Renal pelvis (tissue), 4 donors: ENCODE results near the gene CFTR. TPM values are rescaled to one million over a fixed set of nuclear protein-coding genes. Genes with fewer than 3 reads are reported as not detected.
A peak's percentile ranks its signal among the peaks of the same experiment; 100 is the strongest.
"Not testable (repeated sequence)": the region's sequence is repeated elsewhere in the genome, so short reads cannot be mapped to it uniquely, and the experiment has no call there.

Source experiments
- DNase-seq: peaks from one replicate; pipeline ENCODE4 v3.0.0-alpha.2; 2013
- polyA plus RNA-seq, 3 donors: library from polyadenylated mRNA; unstranded; fragments of 120-200 nt; gene quantifications; one replicate each; pipeline ENCODE4 v1.2.1, GENCODE V29; 2013; ENCODE audit not compliant: insufficient read length in 3 of 3

Gene CFTR
- polyA plus RNA-seq, 3 donors = 3.7 to 11.5 (median 11.2) TPM

DNA sequence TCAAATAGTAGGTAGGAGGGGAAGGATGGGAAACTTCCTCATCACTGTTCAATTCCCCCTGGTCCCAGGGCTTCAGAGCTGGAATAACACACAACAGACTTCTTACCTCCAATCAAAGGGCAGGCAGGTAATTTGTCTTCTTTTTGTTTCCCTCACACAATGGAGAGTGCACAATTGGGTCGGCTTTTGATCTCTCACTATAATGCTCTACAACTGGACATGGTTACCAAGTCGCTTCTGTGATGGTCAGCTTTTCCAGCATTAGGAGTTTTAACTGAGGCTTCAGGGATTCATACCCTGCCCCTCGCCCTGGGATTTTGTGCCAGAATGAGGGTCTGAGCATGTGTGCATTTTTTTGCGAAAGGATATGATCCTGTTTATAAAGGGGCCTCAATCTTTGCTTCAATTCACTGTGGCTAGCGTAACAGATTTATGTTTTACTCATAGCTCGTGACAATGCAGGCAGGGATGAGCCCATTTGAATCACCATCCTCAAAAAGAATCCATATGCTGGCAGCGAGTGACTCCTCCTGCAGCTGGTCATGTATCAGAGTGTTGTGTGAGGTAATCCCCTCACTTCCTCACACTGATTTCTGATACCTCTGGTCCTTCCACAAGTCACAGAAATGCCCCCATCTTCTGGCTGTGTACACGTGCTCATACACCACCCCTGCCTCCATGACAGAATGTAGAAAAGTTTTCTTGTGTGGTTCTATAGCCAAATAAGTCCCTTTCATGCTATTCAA, 203.8 kb downstream of the CFTR start:
- no peak for DNase-seq

DNA sequence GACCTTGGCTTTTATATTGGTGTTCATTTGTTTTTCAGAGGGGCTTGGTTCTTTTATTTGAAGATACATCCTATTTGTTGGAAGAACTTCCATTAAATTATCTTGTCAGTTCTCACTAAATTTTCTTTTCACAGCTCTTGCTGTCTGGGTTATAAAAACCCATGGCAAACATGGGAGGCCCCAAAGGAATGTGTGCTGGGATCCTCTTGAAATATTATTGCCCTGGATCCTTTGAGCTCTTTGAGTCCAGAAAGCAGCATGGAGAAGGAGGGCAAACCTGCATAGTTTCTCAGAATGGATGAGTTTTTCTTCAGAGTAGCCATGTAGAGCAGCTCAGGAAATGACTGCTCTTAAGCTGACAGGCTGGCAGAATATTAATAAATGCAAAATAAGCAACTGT, 206.0 kb downstream of the CFTR start:
- DNase-seq = no peak

DNA sequence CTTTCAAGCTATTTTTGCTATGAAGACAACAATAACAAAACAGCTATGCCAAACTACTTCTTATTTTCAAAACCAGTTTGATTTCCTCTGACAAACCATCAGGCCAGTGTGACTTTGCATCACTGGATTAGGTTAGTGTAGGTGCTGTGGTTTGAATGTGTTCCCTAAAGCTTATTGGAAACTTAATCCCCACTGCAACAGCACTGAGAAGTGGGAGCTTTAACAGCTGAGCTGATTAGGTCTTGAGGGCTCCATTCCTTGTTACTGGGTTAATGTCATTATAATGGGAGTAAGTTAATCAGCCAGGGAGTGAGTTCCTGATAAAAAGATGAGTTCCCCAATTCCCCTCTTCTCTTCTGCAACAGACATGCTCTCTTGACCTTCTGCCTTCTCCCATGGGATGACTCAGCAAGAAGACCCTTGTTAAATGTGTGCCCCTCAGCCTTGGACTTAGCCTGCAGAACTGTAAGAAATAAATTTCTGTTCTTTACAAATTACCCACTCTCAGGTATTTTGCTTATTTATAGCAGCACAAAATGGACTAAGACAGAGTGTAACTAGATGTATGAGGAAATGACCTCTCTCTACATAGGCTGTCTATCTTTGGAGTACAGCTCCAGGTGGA, 206.6 kb downstream of the CFTR start:
- no peak for DNase-seq

GRCh38 chr7:117688126-117688525, 208.3 kb downstream of the CFTR start:
- peak; percentile 11 for DNase-seq

DNA sequence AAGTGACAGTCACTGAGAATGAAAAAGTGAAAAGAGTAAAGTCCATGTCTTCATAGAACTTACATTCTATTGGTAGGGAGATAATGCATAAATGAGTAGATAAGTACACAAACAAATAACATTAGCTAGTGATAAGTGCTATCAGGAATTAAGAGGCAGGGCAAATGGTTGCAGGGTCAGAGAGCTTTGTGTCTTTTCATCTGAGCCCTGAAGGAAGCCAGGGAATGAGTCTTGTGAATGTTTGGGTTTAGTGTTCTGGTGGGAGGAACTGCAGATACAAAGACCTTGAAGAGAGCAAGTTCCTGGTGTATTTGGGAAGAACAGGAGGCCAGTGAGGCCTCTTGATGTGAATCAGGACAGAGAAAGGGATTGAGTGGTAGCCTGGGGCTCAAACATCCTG, 209.6 kb downstream of the CFTR start:
- no peak for DNase-seq

DNA sequence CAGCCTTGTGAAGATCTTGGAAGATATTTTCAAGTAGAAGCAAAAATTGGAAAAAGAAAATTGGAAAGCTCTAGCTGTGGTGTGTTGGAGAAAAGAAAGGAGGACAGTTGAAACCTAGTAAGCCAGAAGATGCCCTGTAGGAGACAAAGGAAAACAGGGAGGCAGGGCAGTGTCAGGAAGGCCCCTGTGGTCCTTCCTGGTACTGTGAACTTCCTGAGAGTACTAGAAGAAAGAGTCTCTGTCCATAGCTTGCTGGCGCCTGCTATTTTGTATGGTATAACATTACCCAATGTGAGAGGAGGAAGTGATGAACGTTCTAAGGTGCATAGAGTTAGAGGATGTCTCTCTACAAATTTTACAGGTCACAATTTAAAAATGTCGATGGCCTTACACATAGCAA, 210.3 kb downstream of the CFTR start:
- no peak for DNase-seq

DNA sequence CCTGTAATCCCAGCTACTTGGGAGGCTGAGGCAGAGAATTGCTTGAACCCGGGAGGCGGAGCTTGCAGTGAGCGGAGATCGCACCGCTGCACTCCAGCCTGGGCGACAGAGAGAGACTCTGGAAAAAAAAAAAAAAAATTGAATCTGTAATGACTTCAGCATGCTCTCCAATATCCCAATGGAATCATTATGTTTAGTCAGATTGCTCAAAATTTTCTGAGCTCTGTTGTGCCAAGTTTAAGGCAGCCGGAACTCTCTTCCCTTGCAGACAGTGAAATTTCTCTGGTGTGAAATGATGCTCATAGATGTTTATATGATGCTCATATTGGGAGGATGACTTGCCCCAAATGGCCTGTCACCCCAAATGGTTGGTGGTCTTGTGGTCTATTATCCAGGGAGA, 212.5 kb downstream of the CFTR start:
- no peak for DNase-seq

DNA sequence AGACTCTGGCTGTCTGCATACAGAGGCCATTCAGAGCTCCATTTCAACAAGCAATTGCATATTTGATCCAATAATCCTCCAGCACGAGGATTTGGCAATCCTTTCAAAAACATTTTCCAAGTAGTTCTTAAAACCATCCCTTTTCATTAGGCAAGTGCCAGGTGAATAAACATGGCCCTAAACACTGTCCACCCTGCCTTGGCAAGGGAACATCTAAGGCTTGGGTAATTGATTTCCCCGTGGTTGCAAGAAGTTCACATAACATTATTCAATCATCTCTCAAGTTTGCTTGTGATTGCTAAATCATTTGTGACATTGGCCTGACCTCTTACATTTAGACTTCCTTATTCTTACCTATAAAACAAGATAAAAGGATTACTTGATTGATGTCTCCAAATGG, 218.2 kb downstream of the CFTR start:
- no peak for DNase-seq

GRCh38 chr7:117704063-117704462, 224.2 kb downstream of the CFTR start:
- DNase-seq = no peak

DNA sequence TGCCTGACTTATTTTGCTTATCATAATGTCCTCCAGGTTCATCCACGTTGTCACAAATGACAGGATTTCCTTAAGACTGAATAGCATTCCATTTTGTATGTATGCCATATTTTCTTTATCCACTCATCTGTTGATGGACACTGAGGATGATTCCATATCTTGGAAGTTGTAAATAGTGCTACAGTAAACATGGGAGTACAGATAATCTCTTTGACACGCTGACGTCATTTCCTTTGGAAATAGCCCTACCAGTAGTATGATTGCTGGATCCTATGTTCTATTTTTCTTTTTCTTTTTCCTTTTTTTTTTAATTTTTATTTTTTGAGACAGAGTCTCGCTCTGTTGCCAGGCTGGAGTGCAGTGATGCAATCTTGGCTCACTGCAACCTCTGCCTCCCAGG, 225.8 kb downstream of the CFTR start:
- DNase-seq = no peak

DNA sequence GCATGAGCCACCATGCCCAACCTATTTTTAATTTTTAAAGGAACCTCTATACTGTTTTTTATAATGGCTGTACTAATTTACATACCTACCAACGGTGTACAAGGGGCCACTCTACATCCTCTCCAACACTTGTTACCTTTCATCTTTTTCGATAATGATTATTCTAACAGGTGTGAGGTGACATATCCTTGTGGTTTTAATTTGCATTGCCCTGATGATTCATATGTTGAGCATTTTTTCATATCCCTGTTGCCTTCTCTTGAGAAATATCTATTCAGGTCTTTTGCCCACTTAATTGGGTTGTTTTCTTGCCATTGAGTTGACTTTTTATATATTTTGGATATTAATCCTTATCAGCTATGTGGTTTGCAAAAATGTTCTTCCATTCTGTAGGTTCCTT, 226.4 kb downstream of the CFTR start:
- no peak for DNase-seq

DNA sequence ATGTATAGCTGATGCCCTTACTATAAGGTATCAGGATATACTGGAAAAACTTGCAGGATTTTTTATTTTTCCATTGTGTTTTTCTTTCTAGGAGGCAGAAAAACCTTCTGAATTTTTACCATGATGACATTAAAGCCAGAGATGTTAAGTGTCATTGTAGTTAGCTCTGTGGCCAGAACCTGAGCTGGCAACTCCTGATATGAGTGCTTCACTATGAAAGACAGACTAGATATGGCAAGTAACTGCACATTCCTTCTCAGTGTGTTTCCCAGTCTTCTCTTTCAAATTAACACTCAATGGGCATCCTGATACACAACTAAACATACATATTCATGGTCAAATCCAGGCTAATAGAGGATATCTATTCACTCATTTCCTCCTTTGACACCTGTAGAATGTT, 227.3 kb downstream of the CFTR start:
- DNase-seq = no peak

GRCh38 chr7:117708173-117708572, 228.3 kb downstream of the CFTR start:
- DNase-seq = not testable (repeated sequence)

- no peak for DNase-seq
Measured at GRCh38 chr7:117711556-117711955, 231.7 kb downstream of the CFTR start.

DNA sequence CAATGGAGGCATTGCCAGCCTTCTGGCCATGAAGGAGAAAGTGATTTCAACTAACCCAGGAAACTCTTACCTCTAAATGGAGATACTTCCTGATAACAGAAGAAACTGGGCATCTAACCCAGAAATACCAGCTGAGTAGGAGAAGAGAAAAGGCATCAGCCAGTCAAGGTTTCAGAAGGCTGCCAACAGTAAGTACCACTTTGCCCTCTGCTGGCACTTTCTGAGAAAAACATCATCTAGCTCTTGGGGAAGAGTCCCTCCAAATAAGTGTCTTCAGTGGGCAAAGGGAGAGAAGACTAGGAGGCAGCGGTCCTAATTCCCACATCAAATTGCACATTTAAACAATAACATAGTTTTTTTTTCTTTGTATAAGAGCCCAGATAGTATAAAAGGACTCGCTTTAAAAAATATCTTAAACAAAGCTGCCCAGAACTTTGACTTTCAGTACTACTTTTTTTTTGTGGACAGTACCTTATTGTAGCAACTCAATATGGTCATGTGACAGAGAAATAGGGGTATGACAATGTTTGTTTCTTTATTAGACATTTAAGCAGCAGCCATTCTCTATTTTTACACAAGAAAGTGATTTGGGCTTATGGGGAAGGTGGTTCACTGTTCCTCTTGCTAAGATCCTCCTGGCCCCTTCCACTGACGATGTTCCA, 236.1 kb downstream of the CFTR start:
- peak; percentile 52 for DNase-seq

DNA sequence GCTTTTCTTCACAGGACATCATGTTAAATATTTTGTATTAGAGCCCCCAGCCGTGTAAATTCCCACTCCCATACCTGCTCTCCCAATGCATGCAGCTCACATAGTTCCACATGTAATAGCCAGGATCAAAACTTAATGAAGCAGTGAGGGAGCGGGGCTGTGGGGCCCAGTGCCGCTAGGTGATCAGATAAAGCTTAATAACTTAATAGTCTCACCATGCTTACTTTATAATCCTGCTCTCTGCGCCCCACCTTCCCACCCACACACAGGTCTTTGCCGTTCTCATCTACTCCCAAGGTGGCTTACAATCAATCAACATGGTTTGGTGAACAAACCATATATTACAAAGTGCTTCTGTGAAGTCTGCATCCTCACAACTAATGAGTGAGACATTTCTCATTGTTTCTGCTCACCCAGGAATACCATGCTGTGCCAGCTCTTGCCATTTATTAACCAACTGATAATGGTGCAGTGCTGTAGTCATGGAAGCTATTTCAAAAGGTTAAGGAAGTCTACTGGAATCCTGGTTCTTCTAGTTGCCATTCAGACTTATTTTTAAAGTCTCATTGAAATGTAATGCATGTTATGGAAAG, 237.0 kb downstream of the CFTR start:
- peak; percentile 34 for DNase-seq

DNA sequence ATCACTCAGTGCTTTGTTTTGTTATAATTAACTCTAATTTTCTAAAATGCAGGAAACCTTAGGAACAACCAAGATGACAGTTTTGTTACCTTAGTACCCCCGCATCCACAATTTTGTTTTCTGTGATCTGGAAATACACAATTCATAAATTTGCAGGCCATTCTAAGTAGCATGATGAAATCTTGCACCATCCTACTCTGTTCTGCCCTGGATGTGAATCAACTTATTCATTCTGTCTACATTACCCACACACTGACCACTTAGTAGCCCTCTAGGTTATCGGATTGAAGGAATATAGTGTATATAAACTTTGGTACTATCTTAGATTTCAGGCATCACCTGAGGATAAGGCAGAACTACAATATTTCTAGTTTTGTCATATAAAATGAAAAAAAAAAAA, 237.5 kb downstream of the CFTR start:
- no peak for DNase-seq

Other genes with a start within 250 kb of the CFTR start
- under 1 TPM; 0.42 to 0.77 (median 0.70) TPM for gene WNT2, start 157.0 kb upstream of the CFTR start, polyA plus RNA-seq
- under 1 TPM in 1 of 3 donors, not detected in 2; 0.06 TPM for gene ASZ1, start 52.5 kb upstream of the CFTR start, polyA plus RNA-seq